NCI-H774 (cell line): ENCODE data around the gene NPHS1.
A peak's percentile ranks its signal among the peaks of the same experiment; 100 is the strongest.
"Not testable (repeated sequence)": the region's sequence is repeated elsewhere in the genome, so short reads cannot be mapped to it uniquely, and the experiment has no call there.

ENCODE experiments used
- DNase-seq: peaks from one replicate; lab custom pipeline; 2025; lab: John Stamatoyannopoulos, UW

NPHS1 gene

GRCh38 chr19:35812220-35813042 lies 39.9 kb downstream of the NPHS1 start, which contains the start of gene PRODH2:
Gene PRODH2, minus strand, starts transcription at chr19:35812845. Its CDS starts 40 bp downstream, at chr19:35812805.
- DNase-seq = no peak

GRCh38 chr19:35811317-35812219 lies 40.7 kb downstream of the NPHS1 start:
- DNase-seq = no peak

GRCh38 chr19:35807633-35808032 lies 44.7 kb downstream of the NPHS1 start:
- DNase-seq = no peak

GRCh38 chr19:35806597-35806996 lies 45.7 kb downstream of the NPHS1 start:
- DNase-seq = no peak

GRCh38 chr19:35805526-35806102 lies 46.7 kb downstream of the NPHS1 start:
- peak; percentile 85 for DNase-seq

- no peak for DNase-seq
These were observed 50.5 kb downstream of the NPHS1 start for GRCh38 chr19:35801828-35802227.

- no peak for DNase-seq
These were observed 54.6 kb downstream of the NPHS1 start for GRCh38 chr19:35797663-35798062.

GRCh38 chr19:35796645-35797542 lies 55.4 kb downstream of the NPHS1 start:
- DNase-seq = no peak

GRCh38 chr19:35795564-35795963 lies 56.7 kb downstream of the NPHS1 start:
- not testable (repeated sequence) for DNase-seq

- no peak for DNase-seq
These were observed 58.7 kb downstream of the NPHS1 start for GRCh38 chr19:35793381-35794165.

- no peak for DNase-seq
These were observed 59.4 kb downstream of the NPHS1 start for GRCh38 chr19:35792888-35793287.

- no peak for DNase-seq
These were observed 60.0 kb downstream of the NPHS1 start for GRCh38 chr19:35792312-35792711.

GRCh38 chr19:35791814-35792279 lies 60.5 kb downstream of the NPHS1 start:
- no peak for DNase-seq

- DNase-seq = peak; percentile 23
These were observed 61.1 kb downstream of the NPHS1 start for GRCh38 chr19:35790981-35791813.

- DNase-seq = no peak
These were observed 62.0 kb downstream of the NPHS1 start for GRCh38 chr19:35789978-35790944.

- DNase-seq = no peak
These were observed 62.9 kb downstream of the NPHS1 start for GRCh38 chr19:35789195-35789977.

- DNase-seq = no peak
These were observed 63.9 kb downstream of the NPHS1 start for GRCh38 chr19:35788205-35788960.
